ENCODE results near the gene TBC1D5. TPM values are rescaled to one million over a fixed set of nuclear protein-coding genes. Genes with fewer than 3 reads are reported as not detected.
"Not testable (repeated sequence)": the region's sequence is repeated elsewhere in the genome, so short reads cannot be mapped to it uniquely, and the experiment has no call there.

TBC1D5 gene
- total RNA-seq, 1 donor from 2014 or later = 25.9 TPM

GRCh38 chr3:17629400-17629799 is 113.0 kb downstream of the TBC1D5 start:
- intact Hi-C loops (cut with DNase I) = no loop called here
- no peak for DNase-seq (ENCODE audit: low spot score)

- DNase-seq (ENCODE audit: low spot score) = no peak
- intact Hi-C loops (cut with DNase I) = no loop called here
Measured at GRCh38 chr3:17626395-17626794, 116.0 kb downstream of the TBC1D5 start.

GRCh38 chr3:17625133-17625532 is 117.3 kb downstream of the TBC1D5 start:
- intact Hi-C loops (cut with DNase I) = no loop called here

GRCh38 chr3:17623464-17623863 is 119.0 kb downstream of the TBC1D5 start:
- intact Hi-C loops (cut with DNase I) = no loop called here
- no peak for DNase-seq (ENCODE audit: low spot score)

More at GRCh38 chr3:17625133-17625532, 117.3 kb downstream of the TBC1D5 start:
- DNase-seq (ENCODE audit: low spot score) = no peak

GRCh38 chr3:17619968-17620367 is 122.5 kb downstream of the TBC1D5 start:
- DNase-seq (ENCODE audit: low spot score) = no peak
- intact Hi-C loops (cut with DNase I) = no loop called here

- DNase-seq (ENCODE audit: low spot score); intact Hi-C loops (cut with DNase I): not testable (repeated sequence)
Measured at GRCh38 chr3:17613017-17613416, 129.4 kb downstream of the TBC1D5 start.

GRCh38 chr3:17607905-17608304 is 134.5 kb downstream of the TBC1D5 start:
- DNase-seq (ENCODE audit: low spot score) = no peak
- intact Hi-C loops (cut with DNase I) = no loop called here

GRCh38 chr3:17605934-17606333 is 136.5 kb downstream of the TBC1D5 start:
- DNase-seq (ENCODE audit: low spot score) = no peak
- intact Hi-C loops (cut with DNase I) = no loop called here

GRCh38 chr3:17605032-17605431 is 137.4 kb downstream of the TBC1D5 start:
- DNase-seq (ENCODE audit: low spot score) = no peak
- intact Hi-C loops (cut with DNase I) = no loop called here

GRCh38 chr3:17602126-17602525 is 140.3 kb downstream of the TBC1D5 start:
- intact Hi-C loops (cut with DNase I) = no loop called here
- no peak for DNase-seq (ENCODE audit: low spot score)

- no peak for DNase-seq (ENCODE audit: low spot score)
- intact Hi-C loops (cut with DNase I) = no loop called here
Measured at GRCh38 chr3:17592956-17593355, 149.5 kb downstream of the TBC1D5 start.

GRCh38 chr3:17590465-17590864 is 152.0 kb downstream of the TBC1D5 start:
- intact Hi-C loops (cut with DNase I) = no loop called here

GRCh38 chr3:17589888-17590287 is 152.5 kb downstream of the TBC1D5 start:
- intact Hi-C loops (cut with DNase I) = no loop called here
- DNase-seq (ENCODE audit: low spot score) = no peak

More at GRCh38 chr3:17590465-17590864, 152.0 kb downstream of the TBC1D5 start:
- no peak for DNase-seq (ENCODE audit: low spot score)

GRCh38 chr3:17588422-17588821 is 154.0 kb downstream of the TBC1D5 start:
- no peak for DNase-seq (ENCODE audit: low spot score)
- intact Hi-C loops (cut with DNase I) = no loop called here

GRCh38 chr3:17585394-17586325 is 156.8 kb downstream of the TBC1D5 start:
- no peak for DNase-seq (ENCODE audit: low spot score)
- intact Hi-C loops (cut with DNase I) = no loop called here

GRCh38 chr3:17584066-17584465 is 158.4 kb downstream of the TBC1D5 start:
- DNase-seq (ENCODE audit: low spot score) = no peak
- intact Hi-C loops (cut with DNase I) = no loop called here

GRCh38 chr3:17583530-17583929 is 158.9 kb downstream of the TBC1D5 start:
- no peak for DNase-seq (ENCODE audit: low spot score)
- intact Hi-C loops (cut with DNase I) = no loop called here

- DNase-seq (ENCODE audit: low spot score) = no peak
- intact Hi-C loops (cut with DNase I) = no loop called here
Measured at GRCh38 chr3:17581421-17582080, 160.9 kb downstream of the TBC1D5 start.

GRCh38 chr3:17580901-17581300 is 161.5 kb downstream of the TBC1D5 start:
- intact Hi-C loops (cut with DNase I) = no loop called here
- DNase-seq (ENCODE audit: low spot score) = no peak

- no peak for DNase-seq (ENCODE audit: low spot score)
- intact Hi-C loops (cut with DNase I) = no loop called here
Measured at GRCh38 chr3:17579289-17580031, 163.0 kb downstream of the TBC1D5 start.

All from cardiac septum (tissue), 1 donor.